Stromal cell of bone marrow (primary cell): ENCODE results near the gene ASTN2.

ENCODE experiments used
- DNase-seq: peaks from one replicate; pipeline ENCODE4 v3.0.0-alpha.2; 2012; ENCODE audit warnings: low read depth

Gene ASTN2

DNA sequence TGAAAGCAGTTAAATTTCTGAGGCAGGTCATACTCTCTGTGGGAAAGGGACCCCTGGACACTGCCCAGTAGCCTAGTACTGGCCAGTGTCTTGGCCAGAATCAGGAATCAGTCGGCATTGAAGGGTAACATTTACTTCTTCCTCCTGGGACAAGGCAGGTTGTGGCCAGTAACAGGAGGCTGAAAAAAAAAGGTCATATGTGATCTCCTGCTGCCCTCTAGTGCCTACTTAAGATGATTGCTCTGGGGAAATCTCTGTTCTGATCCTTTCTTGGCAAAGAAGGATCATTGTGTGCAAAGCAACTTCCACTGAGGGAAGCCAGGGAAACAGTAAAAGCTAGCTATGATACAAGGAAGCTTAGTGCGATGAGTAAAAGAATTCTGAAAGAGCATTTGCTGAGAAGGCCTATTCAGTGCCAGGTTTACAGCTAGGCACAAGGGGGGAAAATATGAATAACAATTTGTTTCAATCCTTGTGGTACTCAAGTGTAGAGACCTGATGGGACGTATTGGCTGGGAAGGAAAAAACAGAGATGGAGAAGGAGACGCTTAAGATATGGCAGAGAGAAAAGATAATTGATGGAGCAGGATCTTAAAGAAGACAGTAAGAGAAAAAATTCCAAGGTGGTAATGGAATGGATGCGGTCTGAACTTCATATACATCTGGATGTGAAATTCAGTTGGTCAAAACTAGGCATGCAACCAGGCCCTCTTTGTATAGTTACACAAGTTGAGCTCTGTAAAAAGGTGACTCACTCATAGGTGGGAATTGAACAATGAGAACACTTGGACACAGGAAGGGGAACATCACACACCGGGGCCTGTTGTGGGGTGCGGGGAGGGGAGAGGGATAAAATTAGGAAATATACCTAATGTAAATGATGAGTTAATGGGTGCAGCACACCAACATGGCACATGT, 753.6 kb downstream of the ASTN2 start:
- DNase-seq = peak; percentile 77

DNA sequence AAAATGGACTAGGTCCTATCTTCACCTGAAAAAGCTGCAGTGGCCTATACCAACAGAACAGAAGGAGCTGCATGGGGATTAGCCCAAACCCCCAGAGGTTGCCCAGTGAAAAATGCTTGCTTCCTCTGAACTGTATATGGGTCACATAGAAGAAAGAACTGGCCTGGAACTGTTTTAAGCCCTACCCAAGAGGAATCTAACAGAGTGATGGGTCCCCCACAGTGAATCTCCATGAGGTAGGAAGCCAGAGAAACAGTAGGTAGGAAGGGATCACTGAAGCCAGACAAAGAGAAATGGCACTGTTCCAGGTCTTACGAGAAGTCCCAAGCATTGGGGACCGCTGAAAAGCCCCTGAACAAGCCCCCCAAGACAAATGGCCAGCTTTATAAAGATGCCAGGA, 756.6 kb downstream of the ASTN2 start:
- DNase-seq = no peak

DNA sequence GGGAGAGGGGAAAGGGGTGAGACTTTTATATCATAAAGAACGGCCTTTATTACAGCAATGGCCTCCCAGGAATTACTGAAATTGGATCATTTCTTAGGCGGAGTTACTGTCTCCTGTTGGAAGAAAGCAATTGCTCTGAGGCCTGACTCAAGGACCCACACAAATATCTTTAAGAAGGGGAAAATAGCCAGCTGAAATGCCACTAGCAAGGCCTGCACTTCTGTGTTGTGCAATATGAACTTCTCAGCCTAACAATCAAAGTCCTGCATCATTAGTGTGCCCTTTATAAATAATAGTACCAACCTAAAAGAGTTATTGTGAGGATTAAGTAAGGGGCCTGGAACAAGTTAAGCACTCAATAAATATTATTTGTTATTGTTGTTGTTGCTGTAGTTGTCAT, 757.9 kb downstream of the ASTN2 start:
- DNase-seq = no peak

GRCh38 chr9:116656501-116656971, 758.3 kb downstream of the ASTN2 start:
- no peak for DNase-seq

- DNase-seq = no peak
These were observed 760.9 kb downstream of the ASTN2 start for GRCh38 chr9:116654059-116654355.

DNA sequence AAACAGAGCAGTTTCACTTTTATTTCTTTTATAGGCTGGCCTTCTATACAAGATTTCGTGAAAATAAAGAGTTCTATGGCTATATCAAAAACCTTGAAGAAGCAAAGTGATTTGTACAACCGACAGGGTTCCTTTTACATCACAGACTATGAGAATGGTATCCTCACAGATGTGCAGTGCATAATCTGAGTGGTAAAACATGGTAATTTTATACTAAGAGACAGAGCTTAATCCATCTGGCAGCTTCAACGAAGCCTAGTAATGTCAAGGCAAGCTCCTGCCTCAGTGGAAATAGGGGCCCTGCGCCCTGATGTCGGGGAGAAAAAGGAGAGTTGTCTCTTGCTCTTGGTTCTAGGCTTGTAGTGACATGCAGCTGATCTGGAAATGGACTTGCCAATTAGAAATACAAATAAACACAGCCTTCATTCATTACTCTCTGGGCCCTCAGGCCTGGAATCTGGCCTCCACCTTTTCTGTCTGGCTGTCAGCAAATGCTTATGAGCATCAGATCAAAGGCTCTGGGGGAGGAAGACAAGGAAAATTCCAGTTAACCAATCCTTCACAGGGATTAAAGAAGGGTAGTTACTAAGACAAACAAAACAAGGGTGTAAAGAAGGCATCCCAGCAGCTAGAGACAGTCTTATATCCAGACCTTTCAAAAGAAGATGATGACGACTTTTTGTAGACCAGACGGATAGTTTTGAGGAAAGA, 761.4 kb downstream of the ASTN2 start:
- DNase-seq = no peak

- DNase-seq = no peak
These were observed 767.4 kb downstream of the ASTN2 start for GRCh38 chr9:116647515-116647809.

DNA sequence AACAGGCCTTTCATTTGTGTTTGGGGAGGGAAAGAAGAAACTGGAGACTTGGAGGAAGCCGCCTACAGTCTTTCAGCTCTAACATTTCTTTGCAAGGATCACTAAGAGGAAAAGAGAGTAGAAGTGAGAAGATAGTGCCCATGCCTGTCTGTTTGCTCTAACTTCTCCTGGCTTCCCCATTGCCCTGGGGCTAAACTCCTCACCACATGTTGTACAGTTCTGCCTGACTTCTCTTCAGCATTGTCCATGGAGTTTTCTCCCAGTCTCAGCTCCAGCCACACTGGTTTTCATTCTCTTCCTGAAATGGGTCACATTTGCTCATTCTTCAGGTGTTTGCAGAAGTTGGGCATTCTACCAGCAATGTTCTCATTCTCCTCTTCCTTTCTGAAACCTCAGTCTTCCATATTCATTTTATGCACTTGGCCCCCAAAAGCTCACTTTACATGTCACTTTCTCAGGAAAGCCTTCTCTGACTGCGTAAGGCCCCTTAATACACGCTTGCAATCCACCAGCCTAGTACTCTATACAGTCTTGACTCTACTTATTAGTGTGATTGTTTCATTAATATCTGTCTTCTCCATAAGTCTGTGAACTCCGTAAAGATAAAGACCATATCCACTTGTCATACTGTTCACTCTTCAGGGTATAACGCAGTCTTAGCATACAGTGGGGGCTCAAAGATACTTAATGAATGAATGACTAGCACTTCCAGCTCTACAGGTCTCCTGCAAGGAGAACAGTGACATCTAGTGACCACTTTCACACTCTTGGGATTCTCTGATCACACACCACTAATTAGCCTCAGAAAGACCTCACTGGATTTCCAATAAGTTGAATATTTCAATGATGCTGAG, 768.0 kb downstream of the ASTN2 start:
- no peak for DNase-seq

- DNase-seq = peak; percentile 74
These were observed 770.7 kb downstream of the ASTN2 start for GRCh38 chr9:116644091-116644688.

GRCh38 chr9:116643691-116644090, 771.2 kb downstream of the ASTN2 start:
- no peak for DNase-seq

GRCh38 chr9:116641292-116642059, 773.4 kb downstream of the ASTN2 start:
- no peak for DNase-seq

GRCh38 chr9:116639251-116639741, 775.6 kb downstream of the ASTN2 start:
- no peak for DNase-seq

- no peak for DNase-seq
These were observed 778.9 kb downstream of the ASTN2 start for GRCh38 chr9:116635908-116636307.

DNA sequence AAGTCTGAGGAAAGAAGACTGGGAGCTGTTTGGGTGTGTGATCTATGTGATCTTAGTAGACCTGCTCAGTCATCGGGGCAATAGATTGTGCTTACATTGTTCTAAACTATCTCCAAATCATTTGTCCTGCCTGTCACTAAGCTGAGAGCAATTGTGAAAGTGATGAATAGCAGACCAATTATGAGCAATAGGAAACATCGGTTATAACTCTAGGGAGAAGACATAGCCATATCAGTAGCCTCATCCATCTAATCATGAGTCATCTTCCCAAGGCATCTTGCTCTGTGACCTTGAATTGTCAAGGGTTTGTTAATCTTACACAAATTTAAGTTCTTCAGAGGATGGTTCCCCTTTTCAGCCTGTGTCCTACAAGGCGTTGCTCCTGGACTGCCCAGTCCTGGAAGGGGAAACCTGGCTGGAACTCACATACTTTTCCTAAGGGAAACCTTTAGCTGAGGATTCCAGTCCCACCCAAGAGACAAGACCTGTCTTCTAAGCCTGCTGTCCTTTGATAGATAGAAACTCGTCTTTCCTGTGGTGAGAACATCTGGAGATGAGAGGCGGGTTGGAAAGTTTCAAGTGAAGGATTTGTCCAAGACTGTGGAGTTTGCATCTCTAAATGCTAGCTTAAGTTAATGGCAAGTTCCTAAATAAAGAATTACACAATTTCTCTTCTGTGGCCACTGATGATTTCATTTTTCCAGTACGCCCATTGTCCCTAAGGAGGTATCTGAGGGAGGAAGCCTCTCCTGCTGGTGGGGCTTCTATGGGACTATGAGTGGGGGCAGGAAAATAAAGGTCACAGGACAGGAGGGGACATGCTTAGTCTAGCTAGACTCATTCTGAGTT, 781.6 kb downstream of the ASTN2 start:
- peak; percentile 77 for DNase-seq

DNA sequence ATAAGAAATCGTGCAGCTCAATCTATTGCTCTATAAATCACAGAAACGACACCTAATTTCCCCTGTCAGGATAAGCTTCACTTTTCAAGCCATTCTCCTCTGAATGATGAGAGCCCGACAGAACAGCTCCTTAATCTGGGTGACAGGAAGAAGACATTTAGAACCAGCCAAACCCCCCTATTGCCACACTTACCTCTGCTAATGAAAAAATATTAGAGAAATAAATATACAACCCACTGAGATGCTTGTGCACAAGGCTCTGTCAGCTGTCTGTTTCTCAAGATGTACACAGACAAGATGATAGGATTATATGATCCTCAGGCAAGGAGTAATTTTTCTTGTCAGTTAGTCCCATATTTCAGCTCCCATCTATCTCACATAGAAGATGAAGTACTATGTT, 785.2 kb downstream of the ASTN2 start:
- DNase-seq = no peak

DNA sequence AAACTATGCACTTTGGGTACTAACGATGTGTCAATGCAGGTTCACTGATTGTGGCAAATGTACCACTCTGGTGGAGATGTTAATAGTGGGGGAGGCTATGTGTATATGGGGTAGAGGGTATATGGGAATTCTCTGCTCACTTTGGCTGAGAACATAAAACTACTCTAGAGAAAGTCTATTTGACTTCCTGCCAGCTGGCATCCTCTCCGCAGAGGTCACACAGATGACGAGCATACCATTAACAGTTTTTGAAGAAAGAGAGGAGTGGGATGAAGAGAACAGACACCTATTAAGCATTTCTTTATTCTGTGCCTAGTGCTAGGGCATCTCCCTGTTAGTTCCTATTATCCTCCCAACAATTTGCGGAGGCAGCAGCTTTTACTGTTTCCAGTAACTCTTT, 786.1 kb downstream of the ASTN2 start:
- DNase-seq = no peak

DNA sequence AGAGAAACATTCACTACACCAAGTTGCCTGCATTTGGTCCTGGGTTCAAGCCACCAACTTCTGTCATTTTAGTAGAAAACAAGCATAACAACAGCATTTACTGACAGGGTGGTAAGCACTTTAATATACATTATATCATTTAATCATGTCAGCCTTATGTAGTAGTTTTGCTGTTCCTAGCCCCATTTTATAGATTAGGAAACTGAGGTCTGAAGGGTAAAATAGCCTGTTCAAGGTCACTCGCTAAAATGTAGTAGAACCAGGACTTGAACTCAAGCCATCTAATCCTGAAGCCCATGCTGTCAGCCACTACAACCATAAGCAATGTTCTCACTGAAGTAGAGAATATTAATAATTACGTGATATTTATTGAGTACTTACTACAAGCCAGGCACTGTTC, 787.4 kb downstream of the ASTN2 start:
- DNase-seq = no peak

GRCh38 chr9:116626762-116627161, 788.1 kb downstream of the ASTN2 start:
- no peak for DNase-seq

GRCh38 chr9:116623715-116624114, 791.1 kb downstream of the ASTN2 start:
- DNase-seq = no peak

GRCh38 chr9:116617389-116617788, 797.5 kb downstream of the ASTN2 start:
- no peak for DNase-seq
